Measurements from ENCODE around the gene MEGF11. TPM values are rescaled to one million over a fixed set of nuclear protein-coding genes. Genes with fewer than 3 reads are reported as not detected.

Gene MEGF11
- polyA plus RNA-seq, 2 of the 4 experiments (the other 2 are of a cell fraction) = 0.25 to 0.31 TPM

DNA sequence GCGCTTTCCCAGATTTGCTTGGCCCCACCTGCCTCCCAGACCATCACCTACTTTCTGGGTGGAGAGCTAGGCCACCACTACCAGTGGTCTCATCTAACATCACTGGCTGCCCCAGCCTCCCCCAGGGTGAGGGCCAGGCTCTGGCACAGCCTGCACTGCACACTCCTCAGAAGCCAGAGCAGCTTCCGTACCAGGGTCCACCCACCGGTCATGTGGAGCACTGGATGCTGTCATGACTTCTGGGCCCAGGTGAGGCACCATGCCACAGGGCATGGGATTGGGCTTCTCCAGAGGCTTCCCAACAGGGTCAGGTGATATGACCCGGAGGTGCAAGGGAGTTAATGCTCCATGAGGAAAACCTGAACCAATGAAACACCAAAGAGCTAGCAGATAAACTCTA, 14.0 kb downstream of the MEGF11 start:
- FAIRE-seq (no peak), ATAC-seq (no peak)

GRCh38 chr15:66238318-66238717, 15.2 kb downstream of the MEGF11 start:
- ATAC-seq (no peak), DNase-seq (ENCODE audit: low read depth in 1 of 2, low spot score in 1 of 2) (no peak), FAIRE-seq (no peak)
- WGBS (ENCODE audit: missing lambda C conversion rate) = 75% methylated on average over 5 of the region's 5 CpGs
- Histone ChIP-seq H3K27ac (no peak overlapping the region), H3K4me3 (no peak overlapping the region), H3K4me1 (peaks cover 6% of the 10 kb centered on the region; the same call in 2 of the 3 replicates), H3K4me2 (no peak overlapping the region), H3K9me3 (no peaks in the 10 kb centered on the region)
- ChIA-PET CTCF (interaction anchor here (0.8 to 1.1 kb wide), 2 partner anchors 50 to 57 kb away, joined by 3 read pairs; no protein-coding TSS in a partner anchor), POLR2A (no interaction called here)
- no peak for TF ChIP-seq JUN (IDR thresholded peaks at IDR 0.05)
- no peak for TF ChIP-seq ELK1 (IDR thresholded peaks at IDR 0.05; ENCODE audit: low read depth, low read length)
- TF ChIP-seq E2F6 (IDR thresholded peaks at IDR 0.05; ENCODE audit: borderline replicate concordance, low read depth) = no peak
- TF ChIP-seq, protein P1, sequence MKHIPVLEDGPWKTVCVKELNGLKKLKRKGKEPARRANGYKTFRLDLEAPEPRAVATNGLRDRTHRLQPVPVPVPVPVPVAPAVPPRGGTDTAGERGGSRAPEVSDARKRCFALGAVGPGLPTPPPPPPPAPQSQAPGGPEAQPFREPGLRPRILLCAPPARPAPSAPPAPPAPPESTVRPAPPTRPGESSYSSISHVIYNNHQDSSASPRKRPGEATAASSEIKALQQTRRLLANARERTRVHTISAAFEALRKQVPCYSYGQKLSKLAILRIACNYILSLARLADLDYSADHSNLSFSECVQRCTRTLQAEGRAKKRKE (CRISPR knock-in tag; IDR thresholded peaks at IDR 0.05; ENCODE audit: low read depth) = no peak
- no peak for TF ChIP-seq NR3C1 (IDR thresholded peaks at IDR 0.05)
- no peak for TF ChIP-seq NFE2L2 (conservative IDR thresholded peaks at IDR 0.05; ENCODE audit: low read length)
- no peak for TF ChIP-seq ZSCAN20 (CRISPR knock-in tag; IDR thresholded peaks at IDR 0.05)
- TF ChIP-seq MAFK (IDR thresholded peaks at IDR 0.05; ENCODE audit: partially characterized antibody) = no peak
- TF ChIP-seq ZC3H11A (IDR thresholded peaks at IDR 0.05) = no peak
- no peak for TF ChIP-seq CHD4 (IDR thresholded peaks at IDR 0.05; ENCODE audit: borderline replicate concordance)
- no peak for TF ChIP-seq KDM1A (IDR thresholded peaks at IDR 0.05; ENCODE audit: low read depth)
- TF ChIP-seq, protein P2, sequence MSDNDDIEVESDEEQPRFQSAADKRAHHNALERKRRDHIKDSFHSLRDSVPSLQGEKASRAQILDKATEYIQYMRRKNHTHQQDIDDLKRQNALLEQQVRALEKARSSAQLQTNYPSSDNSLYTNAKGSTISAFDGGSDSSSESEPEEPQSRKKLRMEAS (IDR thresholded peaks at IDR 0.05) = no peak
- TF ChIP-seq FOXS1 (CRISPR knock-in tag; IDR thresholded peaks at IDR 0.05) = no peak
- TF ChIP-seq CTCF (IDR thresholded peaks at IDR 0.05) = no peak
- TF ChIP-seq POLR2A (IDR thresholded peaks at IDR 0.05; ENCODE audit: low read length) = no peak
- TF ChIP-seq CBX2 (IDR thresholded peaks at IDR 0.05; ENCODE audit: borderline replicate concordance, low read depth) = no peak
- no peak for TF ChIP-seq SREBF2 (IDR thresholded peaks at IDR 0.05)

More for the DNA sequence above, 14.0 kb downstream of the MEGF11 start:
- TF ChIP-seq CEBPB (IDR thresholded peaks at IDR 0.05) = no peak
- no peak for TF ChIP-seq TFCP2L1 (CRISPR knock-in tag; IDR thresholded peaks at IDR 0.05)
- TF ChIP-seq RARB (CRISPR knock-in tag; IDR thresholded peaks at IDR 0.05) = no peak
- no peak for TF ChIP-seq PHF8 (IDR thresholded peaks at IDR 0.05; ENCODE audit: borderline replicate concordance, low read depth)
- no peak for TF ChIP-seq NFE2L2 (conservative IDR thresholded peaks at IDR 0.05; ENCODE audit: low read length)
- TF ChIP-seq ESRRA (IDR thresholded peaks at IDR 0.05; ENCODE audit: borderline replicate concordance, low read length) = no peak
- TF ChIP-seq GATA3 (IDR thresholded peaks at IDR 0.05; ENCODE audit: borderline replicate concordance) = no peak
- no peak for TF ChIP-seq HES2 (IDR thresholded peaks at IDR 0.05)
- TF ChIP-seq CHD4 (IDR thresholded peaks at IDR 0.05; ENCODE audit: borderline replicate concordance) = no peak
- TF ChIP-seq HOXB13 (CRISPR knock-in tag; IDR thresholded peaks at IDR 0.05; ENCODE audit: low read depth) = no peak
- TF ChIP-seq HEYL (CRISPR knock-in tag; IDR thresholded peaks at IDR 0.05) = no peak
- TF ChIP-seq, protein P3, sequence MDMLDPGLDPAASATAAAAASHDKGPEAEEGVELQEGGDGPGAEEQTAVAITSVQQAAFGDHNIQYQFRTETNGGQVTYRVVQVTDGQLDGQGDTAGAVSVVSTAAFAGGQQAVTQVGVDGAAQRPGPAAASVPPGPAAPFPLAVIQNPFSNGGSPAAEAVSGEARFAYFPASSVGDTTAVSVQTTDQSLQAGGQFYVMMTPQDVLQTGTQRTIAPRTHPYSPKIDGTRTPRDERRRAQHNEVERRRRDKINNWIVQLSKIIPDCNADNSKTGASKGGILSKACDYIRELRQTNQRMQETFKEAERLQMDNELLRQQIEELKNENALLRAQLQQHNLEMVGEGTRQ (IDR thresholded peaks at IDR 0.05) = no peak
- TF ChIP-seq BCL3 (IDR thresholded peaks at IDR 0.05) = no peak
- TF ChIP-seq FOSL2 (IDR thresholded peaks at IDR 0.05) = no peak
- TF ChIP-seq FOSL2 (CRISPR knock-in tag; IDR thresholded peaks at IDR 0.05) = no peak
- no peak for TF ChIP-seq MAFK (IDR thresholded peaks at IDR 0.05; ENCODE audit: partially characterized antibody)
- TF ChIP-seq JUN (IDR thresholded peaks at IDR 0.05) = no peak
- TF ChIP-seq RCOR1 (IDR thresholded peaks at IDR 0.05; ENCODE audit: low read depth, low read length) = no peak
- TF ChIP-seq CBX8 (IDR thresholded peaks at IDR 0.05) = no peak
- no peak for TF ChIP-seq MAZ (IDR thresholded peaks at IDR 0.05; ENCODE audit: borderline replicate concordance, low read depth, low read length)
- no peak for TF ChIP-seq ZFP36 (IDR thresholded peaks at IDR 0.05; ENCODE audit: borderline replicate concordance, partially characterized antibody)
- Histone ChIP-seq H3K4me1 (no peaks in the 10 kb centered on the region), H3K4me3 (no peak overlapping the region), H3K9me3 (no peaks in the 10 kb centered on the region), H3K27ac (no peak overlapping the region), H3K4me2 (no peak overlapping the region)
- no peak for DNase-seq (ENCODE audit: low read depth in 1 of 2, low spot score in 1 of 2)
- ChIA-PET CTCF (interaction anchor here (0.6 to 1.6 kb wide), 9 partner anchors 12 to 1297 kb away, joined by 3 to 6 read pairs (median 3); no protein-coding TSS in a partner anchor), POLR2A (no interaction called here)
- 84% methylated on average over 4 of the region's 4 CpGs for WGBS (ENCODE audit: missing lambda C conversion rate)
